Measurements from ENCODE around the gene COA5.

DNA sequence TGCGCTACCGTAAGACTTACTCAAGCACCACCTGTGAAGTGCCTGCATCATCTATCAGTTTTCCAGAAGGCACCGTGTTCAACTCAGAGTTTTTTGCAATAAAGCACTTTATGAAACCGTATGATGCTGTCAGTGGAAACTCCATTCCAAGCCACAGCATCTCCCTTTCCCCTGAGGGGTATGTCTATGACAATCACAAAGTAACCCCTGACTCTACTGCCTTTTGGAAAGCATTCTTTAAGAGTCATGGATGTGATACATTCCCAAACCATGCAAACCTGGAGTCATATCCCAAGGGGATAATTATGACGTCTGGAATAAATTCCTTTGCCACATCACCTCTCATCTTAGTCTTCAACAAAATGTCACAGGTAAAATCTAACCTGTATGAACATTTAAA, 39.3 kb upstream of the COA5 start:
- no peak for TF ChIP-seq POLR2A (IDR thresholded peaks at IDR 0.05; ENCODE audit: low read length)
- no peak for TF ChIP-seq GATA1 (IDR thresholded peaks at IDR 0.05; ENCODE audit: low read depth, low read length)
